HCT116 (cell line): ENCODE measurements around the gene FBXW4. TPM values are rescaled to one million over a fixed set of nuclear protein-coding genes. Genes with fewer than 3 reads are reported as not detected.

Experiments used
- ATAC-seq: fragments of 200-7000 bp; cut with Tn5 transposase; 2 replicates; pipeline ENCODE4 v1.9.1; 2020; ENCODE audit warnings: mild to moderate bottlenecking, moderate library complexity
- BruUV-seq: library from RNA; stranded (reverse); fragments of 400-500 nt; replicated peaks from 2 replicates; lab custom pipeline; 2021; lab: Mats Ljungman, UMichigan
- CTCF ChIA-PET: fragments of 300-600 bp; sonication (Branson Sonifier 250); formaldehyde crosslinking; loops from one replicate; lab custom pipeline; 2021; ENCODE audit warnings: antibody characterized with exemption; lab: Charles Lee
- POLR2A ChIA-PET: fragments of 300-600, 350-600 bp; sonication (Branson Sonifier 250); formaldehyde crosslinking; loops from one replicate; lab custom pipeline; 2021; ENCODE audit warnings: antibody characterized with exemption; lab: Charles Lee
- RAD21 ChIA-PET, 2 experiments: fragments of 300-600 bp; sonication (Branson Sonifier 250); formaldehyde crosslinking; loops; one replicate each; lab custom pipeline; 2023; ENCODE audit warnings: low total read pairs in 2 of 2; ENCODE audit not compliant: uncharacterized antibody in 2 of 2, unreplicated experiment in 2 of 2, low non-redundant PET in 1 of 2; lab: Charles Lee
- DNase-seq: peaks from one replicate; pipeline ENCODE4 v3.0.0-alpha.2; 2010; ENCODE audit warnings: low read depth, low spot score
- H2AFZ ChIP-seq: fragments of 200-600 bp; shearing (Covaris generic), sonication (generic); 2 replicates; pipeline ENCODE4 v1.6.1; 2017; ENCODE audit warnings: low read depth, mixed run types, mixed read lengths, antibody characterized with exemption, low read length; ENCODE audit not compliant: poor library complexity, severe bottlenecking
- H3K27ac ChIP-seq: 2 replicates; pipeline ENCODE4 v1.5.1; 2012; ENCODE audit warnings: low read depth, low read length
- H3K27me3 ChIP-seq: fragments of 200-600 bp; sonication (generic); 2 replicates; pipeline ENCODE4 v1.6.1; 2016; ENCODE audit warnings: mixed run types, low read length, mixed read lengths; ENCODE audit not compliant: insufficient read depth
- H3K36me3 ChIP-seq, 2 experiments: fragments of 200-500 bp in 1 of 2; fragments of 200-600 bp in 1 of 2; sonication (Bioruptor generic) in 1 of 2; sonication (generic) in 1 of 2; 2 replicates each; pipeline versions ENCODE4 v1.5.1 to v1.6.1; 2014 to 2016; ENCODE audit warnings: low read length in 2 of 2, inconsistent platforms in 1 of 2, mixed read lengths in 1 of 2, mixed run types in 1 of 2; ENCODE audit not compliant: insufficient read depth in 2 of 2, control insufficient read depth in 1 of 2
- H3K4me1 ChIP-seq, 2 experiments: fragments of 200-600 bp in 1 of 2; sonication (generic) in 1 of 2; 2 replicates each; pipeline versions ENCODE4 v1.5.1 to v1.6.1; 2012 to 2017; ENCODE audit warnings: low read length in 2 of 2, inconsistent platforms in 1 of 2, mild to moderate bottlenecking in 1 of 2, mixed read lengths in 1 of 2, mixed run types in 1 of 2, moderate library complexity in 1 of 2; ENCODE audit not compliant: insufficient read depth in 2 of 2, control insufficient read depth in 1 of 2
- H3K4me2 ChIP-seq: fragments of 200-600 bp; sonication (generic); 2 replicates; pipeline ENCODE4 v1.6.1; 2017; ENCODE audit warnings: mixed run types, low read length, mixed read lengths
- H3K4me3 ChIP-seq, 2 experiments: fragments of 200-600 bp in 1 of 2; sonication (generic) in 1 of 2; replicated peaks in 1 of 2; 2 replicates each; pipeline ENCODE4 v1.5.1; 2011 to 2016; ENCODE audit warnings: low read length in 2 of 2, control low read depth in 1 of 2, low read depth in 1 of 2, mild to moderate bottlenecking in 1 of 2, mixed read lengths in 1 of 2, mixed run types in 1 of 2
- H3K79me2 ChIP-seq: fragments of 200-600 bp; sonication (generic); 2 replicates; pipeline ENCODE4 v1.6.1; 2017; ENCODE audit warnings: mild to moderate bottlenecking, mixed run types, low read length, moderate library complexity, mixed read lengths; ENCODE audit not compliant: insufficient read depth
- H3K9ac ChIP-seq: fragments of 200-600 bp; sonication (generic); 2 replicates; pipeline ENCODE4 v1.6.1; 2016; ENCODE audit warnings: low read length, mixed read lengths
- H3K9me2 ChIP-seq: fragments of 200-600 bp; sonication (generic), shearing (Covaris generic); 2 replicates; pipeline ENCODE4 v1.6.1; 2017; ENCODE audit warnings: mixed run types, mild to moderate bottlenecking, moderate library complexity; ENCODE audit not compliant: insufficient read depth
- H3K9me3 ChIP-seq, 2 experiments: fragments of 200-500 bp in 1 of 2; fragments of 200-600 bp in 1 of 2; sonication (Bioruptor generic) in 1 of 2; sonication (generic) in 1 of 2; 2 replicates each; pipeline ENCODE4 v1.6.1; 2014 to 2017; ENCODE audit warnings: low read length in 2 of 2, mixed read lengths in 2 of 2, inconsistent platforms in 1 of 2, low read depth in 1 of 2, mild to moderate bottlenecking in 1 of 2, mixed run types in 1 of 2, moderate library complexity in 1 of 2; ENCODE audit not compliant: control insufficient read depth in 1 of 2, insufficient read depth in 1 of 2
- H4K20me1 ChIP-seq: fragments of 200-600 bp; sonication (generic), shearing (Covaris generic); 2 replicates; pipeline ENCODE4 v1.6.1; 2017; ENCODE audit warnings: mixed run types, mild to moderate bottlenecking, moderate library complexity; ENCODE audit not compliant: insufficient read depth
- CBX3 ChIP-seq: IDR thresholded peaks from 2 replicates; pipeline ENCODE4 v1.6.1; 2012; ENCODE audit warnings: low read depth
- ELF1 ChIP-seq: IDR thresholded peaks from 2 replicates; pipeline ENCODE4 v1.6.1; 2012; ENCODE audit warnings: low read depth, borderline replicate concordance
- EZH2 ChIP-seq: fragments of 200-600 bp; sonication (generic); IDR thresholded peaks from 2 replicates; pipeline ENCODE4 v1.6.1; 2017; ENCODE audit warnings: antibody characterized with exemption, mixed run types
- EZH2phosphoT487 ChIP-seq: fragments of 200-600 bp; IDR thresholded peaks from 2 replicates; pipeline ENCODE4 v1.6.1; 2018; ENCODE audit warnings: antibody characterized with exemption, borderline replicate concordance
- FOSL1 ChIP-seq: IDR thresholded peaks from 2 replicates; pipeline ENCODE4 v1.6.1; 2012; ENCODE audit warnings: low read depth
- POLR2A ChIP-seq: IDR thresholded peaks from 2 replicates; pipeline ENCODE4 v1.7.0; 2011; ENCODE audit warnings: borderline replicate concordance; ENCODE audit not compliant: insufficient read depth, insufficient read length; ENCODE audit errors: extremely low read depth
- POLR2AphosphoS5 ChIP-seq: IDR thresholded peaks from 2 replicates; pipeline ENCODE4 v1.6.1; 2011; ENCODE audit warnings: mild to moderate bottlenecking, low read depth, low read length, moderate library complexity
- RAD21 ChIP-seq: IDR thresholded peaks from 2 replicates; pipeline ENCODE4 v1.6.1; 2012; ENCODE audit warnings: low read depth, mild to moderate bottlenecking
- SIN3A ChIP-seq: IDR thresholded peaks from 2 replicates; pipeline ENCODE4 v1.6.1; 2012; ENCODE audit warnings: low read depth
- SP1 ChIP-seq: IDR thresholded peaks from 2 replicates; pipeline ENCODE4 v1.6.1; 2012; ENCODE audit warnings: low read depth
- SRF ChIP-seq: IDR thresholded peaks from 2 replicates; pipeline ENCODE4 v1.6.1; 2012; ENCODE audit warnings: low read depth
- TCF7L2 ChIP-seq: IDR thresholded peaks from 2 replicates; pipeline ENCODE4 v1.7.0; 2011; ENCODE audit warnings: borderline replicate concordance, inconsistent platforms; ENCODE audit not compliant: insufficient read depth, insufficient read length; ENCODE audit errors: extremely low read depth
- ZFX ChIP-seq: fragments of 450-650 bp; IDR thresholded peaks from 2 replicates; pipeline ENCODE4 v1.6.1; 2017
- ZNF274 ChIP-seq: fragments of 200-500 bp; sonication (Bioruptor generic); IDR thresholded peaks from 2 replicates; pipeline ENCODE4 v1.6.1; 2014; ENCODE audit warnings: mild to moderate bottlenecking, low read depth, low read length, inconsistent platforms
- intact Hi-C: fragments of 100-400 bp; cut with micrococcal nuclease; formaldehyde crosslinking; loops from 2 replicates; pipeline ENCODE4 v1.10.0; 2022
- total RNA-seq: library from RNA; stranded (reverse); gene quantifications from one replicate; pipeline ENCODE4 v1.2.1, GENCODE V29; 2021; ENCODE audit not compliant: unreplicated experiment
- TF ChIP-seq, protein P1 (sequence below): IDR thresholded peaks from 2 replicates; pipeline ENCODE4 v1.6.1; 2012
- TF ChIP-seq, protein P2 (sequence below): IDR thresholded peaks from 2 replicates; pipeline ENCODE4 v1.6.1; 2012

Gene FBXW4
- total RNA-seq, 1 experiment from 2014 or later: 35.3 TPM

DNA sequence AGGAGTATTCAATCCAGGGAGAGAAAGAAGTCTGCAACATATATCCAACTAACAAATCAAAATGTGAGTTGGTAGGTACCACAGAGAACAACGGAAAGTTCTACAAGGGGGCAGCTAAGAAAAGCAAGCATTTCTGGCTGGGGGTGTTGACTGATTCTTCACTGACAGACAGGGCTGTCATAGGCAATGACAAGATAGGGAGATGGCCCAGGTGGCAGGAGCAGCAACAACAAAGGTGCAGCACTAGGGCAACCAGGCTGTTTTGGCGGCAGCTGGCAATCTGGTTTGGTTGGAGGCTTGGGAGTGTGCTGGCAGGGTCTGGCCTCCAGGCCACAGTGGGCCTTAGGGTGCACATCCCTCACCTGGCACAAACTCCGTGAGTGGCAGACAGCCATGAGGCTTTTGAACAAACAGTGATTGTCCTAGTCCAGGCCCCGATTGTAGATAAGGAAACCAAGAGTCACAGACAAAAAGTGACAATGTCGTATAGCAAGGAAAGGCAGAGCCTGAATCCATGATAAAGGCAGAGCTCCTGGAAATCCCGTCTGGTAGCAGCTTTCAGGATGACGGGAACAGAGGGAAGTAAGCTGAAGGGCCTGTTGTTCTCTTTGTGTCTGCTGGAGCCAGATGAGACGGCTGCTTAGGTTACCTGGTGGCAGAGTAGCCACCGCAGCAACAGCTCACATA is 78.4 kb downstream of the FBXW4 start:
- no peaks in the 10 kb centered on the region for H3K9me3 ChIP-seq
- ChIA-PET RAD21 (interaction anchor here in 1 of 2 experiments (1.1 kb wide), 1 partner anchor 14 kb away, joined by 3 read pairs; no protein-coding TSS in a partner anchor), POLR2A (no interaction called here), CTCF (interaction anchor here (1.1 to 2.1 kb wide), 3 partner anchors 14 to 403 kb away, joined by 5 to 8 read pairs (median 7); no protein-coding TSS in a partner anchor)
- TF ChIP-seq EZH2phosphoT487: no peak
- no peak for TF ChIP-seq SRF
- TF ChIP-seq, protein P1, sequence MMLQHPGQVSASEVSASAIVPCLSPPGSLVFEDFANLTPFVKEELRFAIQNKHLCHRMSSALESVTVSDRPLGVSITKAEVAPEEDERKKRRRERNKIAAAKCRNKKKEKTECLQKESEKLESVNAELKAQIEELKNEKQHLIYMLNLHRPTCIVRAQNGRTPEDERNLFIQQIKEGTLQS: no peak
- TF ChIP-seq POLR2A: no peak
- TF ChIP-seq, protein P2, sequence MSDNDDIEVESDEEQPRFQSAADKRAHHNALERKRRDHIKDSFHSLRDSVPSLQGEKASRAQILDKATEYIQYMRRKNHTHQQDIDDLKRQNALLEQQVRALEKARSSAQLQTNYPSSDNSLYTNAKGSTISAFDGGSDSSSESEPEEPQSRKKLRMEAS: no peak
- no peak for TF ChIP-seq SIN3A
- no peak for TF ChIP-seq RAD21
- no peak for TF ChIP-seq SP1
- TF ChIP-seq FOSL1: no peak
- TF ChIP-seq ZFX: no peak
- no peak for TF ChIP-seq POLR2AphosphoS5
- TF ChIP-seq TCF7L2: no peak
- TF ChIP-seq CBX3: no peak
- no peak for TF ChIP-seq EZH2
- TF ChIP-seq ZNF274: no peak
- no peak for TF ChIP-seq ELF1
- intact Hi-C loops: no loop called here
- H2AFZ ChIP-seq: no peak overlapping the region
- H3K9me2 ChIP-seq: no peaks in the 10 kb centered on the region
- ATAC-seq (no peak), DNase-seq (no peak)
- H3K9ac ChIP-seq: no peak overlapping the region
- H3K79me2 ChIP-seq: no peaks in the 10 kb centered on the region
- H4K20me1 ChIP-seq: no peaks in the 10 kb centered on the region
- H3K4me3 ChIP-seq: no peak overlapping the region
- H3K4me2 ChIP-seq: no peak overlapping the region
- no TSS peak for BruUV-seq
- no peaks in the 10 kb centered on the region for H3K27me3 ChIP-seq
- H3K27ac ChIP-seq: no peak overlapping the region
- H3K36me3 ChIP-seq: no peaks in the 10 kb centered on the region; a peak in 1 of 4 replicates
- peaks cover 0 to 4% of the 10 kb centered on the region in 2 experiments; a peak in 1 of 4 replicates for H3K4me1 ChIP-seq
